BLaER1 (cell line): Measurements from ENCODE around the gene HIVEP3.

ENCODE experiments used
- H3K27ac ChIP-seq: shearing (Covaris generic); formaldehyde crosslinking; 2 replicates; pipeline ENCODE4 v1.8.1; 2022
- H3K27me3 ChIP-seq: shearing (Covaris generic); formaldehyde crosslinking; 2 replicates; pipeline ENCODE4 v1.8.1; 2022
- H3K36me3 ChIP-seq: shearing (Covaris generic); formaldehyde crosslinking; 2 replicates; pipeline ENCODE4 v1.8.1; 2022
- H3K4me1 ChIP-seq: shearing (Covaris generic); formaldehyde crosslinking; 2 replicates; pipeline ENCODE4 v1.8.1; 2022
- H3K4me2 ChIP-seq: shearing (Covaris generic); formaldehyde crosslinking; 2 replicates; pipeline ENCODE4 v1.8.1; 2022
- H3K4me3 ChIP-seq: shearing (Covaris generic); formaldehyde crosslinking; 2 replicates; pipeline ENCODE4 v1.8.1; 2022
- H3K9ac ChIP-seq: shearing (Covaris generic); formaldehyde crosslinking; 2 replicates; pipeline ENCODE4 v1.8.1; 2022
- H3K9me3 ChIP-seq: shearing (Covaris generic); formaldehyde crosslinking; 2 replicates; pipeline ENCODE4 v1.8.1; 2022
- H4K20me1 ChIP-seq: shearing (Covaris generic); formaldehyde crosslinking; 2 replicates; pipeline ENCODE4 v1.8.1; 2022
- Cebpa-rat ChIP-seq: shearing (Covaris generic); IDR thresholded peaks from 2 replicates; pipeline ENCODE4 v1.8.1; 2022

The HIVEP3 gene

GRCh38 chr1:41632781-41633575 is 285.7 kb downstream of the HIVEP3 start:
- Histone ChIP-seq H3K4me2 (peak overlapping the region; percentile 4; the same call in 1 of the 2 replicates), H4K20me1 (no peaks in the 10 kb centered on the region; the same call in 1 of the 2 replicates)

GRCh38 chr1:41631971-41632370 is 286.8 kb downstream of the HIVEP3 start:
- H3K27ac ChIP-seq, result no peak overlapping the region
- no peaks in the 10 kb centered on the region for H3K27me3 ChIP-seq
- no peak overlapping the region for H3K4me2 ChIP-seq
- H3K9ac ChIP-seq, result no peak overlapping the region
- peaks cover 9% of the 10 kb centered on the region; the same call in 1 of the 2 replicates for H3K36me3 ChIP-seq
- H4K20me1 ChIP-seq, result no peaks in the 10 kb centered on the region; the same call in 1 of the 2 replicates
- peaks cover 9% of the 10 kb centered on the region for H3K4me1 ChIP-seq
- no peaks in the 10 kb centered on the region for H3K9me3 ChIP-seq
- no peak overlapping the region for H3K4me3 ChIP-seq
- TF ChIP-seq Cebpa-rat, result no peak

More at GRCh38 chr1:41632781-41633575, 285.7 kb downstream of the HIVEP3 start:
- H3K9me3 ChIP-seq, result no peaks in the 10 kb centered on the region
- no peaks in the 10 kb centered on the region for H3K27me3 ChIP-seq
- no peak overlapping the region for H3K4me3 ChIP-seq
- H3K9ac ChIP-seq, result no peak overlapping the region
- H3K27ac ChIP-seq, result no peak overlapping the region
- H3K4me1 ChIP-seq, result peaks cover 19% of the 10 kb centered on the region
- peaks cover 7% of the 10 kb centered on the region; the same call in 1 of the 2 replicates for H3K36me3 ChIP-seq
- no peak for TF ChIP-seq Cebpa-rat

- no peak overlapping the region for H3K27ac ChIP-seq
- peaks cover 12% of the 10 kb centered on the region; the same call in 1 of the 2 replicates for H3K36me3 ChIP-seq
- no peaks in the 10 kb centered on the region for H3K27me3 ChIP-seq
- H4K20me1 ChIP-seq, result no peaks in the 10 kb centered on the region; the same call in 1 of the 2 replicates
- no peak overlapping the region for H3K4me2 ChIP-seq
- no peak for TF ChIP-seq Cebpa-rat
- peaks cover 10% of the 10 kb centered on the region; the same call in 1 of the 2 replicates for H3K4me1 ChIP-seq
- H3K9me3 ChIP-seq, result no peaks in the 10 kb centered on the region
- H3K9ac ChIP-seq, result no peak overlapping the region
- H3K4me3 ChIP-seq, result no peak overlapping the region
These were observed 287.6 kb downstream of the HIVEP3 start for GRCh38 chr1:41631154-41631553.

GRCh38 chr1:41629571-41629970 is 289.2 kb downstream of the HIVEP3 start:
- no peak overlapping the region for H3K27ac ChIP-seq
- H3K4me1 ChIP-seq, result peaks cover 13% of the 10 kb centered on the region; the same call in 1 of the 2 replicates
- H3K27me3 ChIP-seq, result no peaks in the 10 kb centered on the region
- H3K4me2 ChIP-seq, result no peak overlapping the region
- H3K9me3 ChIP-seq, result no peaks in the 10 kb centered on the region
- no peaks in the 10 kb centered on the region; the same call in 1 of the 2 replicates for H4K20me1 ChIP-seq
- H3K9ac ChIP-seq, result no peak overlapping the region
- H3K4me3 ChIP-seq, result no peak overlapping the region
- TF ChIP-seq Cebpa-rat, result no peak
- peaks cover 12% of the 10 kb centered on the region; the same call in 1 of the 2 replicates for H3K36me3 ChIP-seq

- H3K9ac ChIP-seq, result no peak overlapping the region
- no peak overlapping the region for H3K27ac ChIP-seq
These were observed 289.6 kb downstream of the HIVEP3 start for GRCh38 chr1:41629141-41629540.

GRCh38 chr1:41627491-41628280 is 291.0 kb downstream of the HIVEP3 start:
- H3K27me3 ChIP-seq, result no peaks in the 10 kb centered on the region
- no peak overlapping the region for H3K9ac ChIP-seq
- no peak for TF ChIP-seq Cebpa-rat
- H3K4me2 ChIP-seq, result no peak overlapping the region
- H3K9me3 ChIP-seq, result no peaks in the 10 kb centered on the region
- no peaks in the 10 kb centered on the region; the same call in 1 of the 2 replicates for H4K20me1 ChIP-seq
- no peak overlapping the region for H3K27ac ChIP-seq
- peaks cover 12% of the 10 kb centered on the region; the same call in 1 of the 2 replicates for H3K36me3 ChIP-seq
- peaks cover 24% of the 10 kb centered on the region for H3K4me1 ChIP-seq
- H3K4me3 ChIP-seq, result no peak overlapping the region

More at GRCh38 chr1:41629141-41629540, 289.6 kb downstream of the HIVEP3 start:
- Histone ChIP-seq H3K4me1 (peaks cover 16% of the 10 kb centered on the region), H3K9me3 (no peaks in the 10 kb centered on the region), H3K4me3 (no peak overlapping the region), H4K20me1 (no peaks in the 10 kb centered on the region; the same call in 1 of the 2 replicates), H3K27me3 (no peaks in the 10 kb centered on the region), H3K36me3 (peaks cover 12% of the 10 kb centered on the region; the same call in 1 of the 2 replicates), H3K4me2 (no peak overlapping the region)
- no peak for TF ChIP-seq Cebpa-rat

GRCh38 chr1:41626616-41627375 is 291.9 kb downstream of the HIVEP3 start:
- H3K9me3 ChIP-seq, result no peaks in the 10 kb centered on the region
- TF ChIP-seq Cebpa-rat, result no peak
- H4K20me1 ChIP-seq, result no peaks in the 10 kb centered on the region; the same call in 1 of the 2 replicates
- peaks cover 12% of the 10 kb centered on the region; the same call in 1 of the 2 replicates for H3K36me3 ChIP-seq
- H3K4me2 ChIP-seq, result no peak overlapping the region
- H3K9ac ChIP-seq, result no peak overlapping the region
- no peak overlapping the region for H3K4me3 ChIP-seq
- H3K27ac ChIP-seq, result no peak overlapping the region
- peaks cover 33% of the 10 kb centered on the region for H3K4me1 ChIP-seq
- no peaks in the 10 kb centered on the region for H3K27me3 ChIP-seq

- Histone ChIP-seq H3K4me2 (no peak overlapping the region; the same call in 1 of the 2 replicates), H4K20me1 (no peaks in the 10 kb centered on the region; the same call in 1 of the 2 replicates), H3K36me3 (peaks cover 12% of the 10 kb centered on the region; the same call in 1 of the 2 replicates), H3K9ac (no peak overlapping the region), H3K9me3 (no peaks in the 10 kb centered on the region), H3K4me1 (peaks cover 36% of the 10 kb centered on the region), H3K4me3 (no peak overlapping the region), H3K27me3 (no peaks in the 10 kb centered on the region), H3K27ac (no peak overlapping the region)
- TF ChIP-seq Cebpa-rat, result no peak
These were observed 292.6 kb downstream of the HIVEP3 start for GRCh38 chr1:41626146-41626545.

GRCh38 chr1:41623736-41624135 is 295.0 kb downstream of the HIVEP3 start:
- peak overlapping the region; percentile 63 for H3K9ac ChIP-seq
- H3K4me3 ChIP-seq, result no peak overlapping the region
- peak overlapping the region; percentile 80 for H3K4me2 ChIP-seq
- TF ChIP-seq Cebpa-rat, result no peak
- no peaks in the 10 kb centered on the region for H3K9me3 ChIP-seq
- H4K20me1 ChIP-seq, result no peaks in the 10 kb centered on the region
- peaks cover 45% of the 10 kb centered on the region for H3K4me1 ChIP-seq
- H3K27ac ChIP-seq, result peak overlapping the region; percentile 56; the same call in 1 of the 2 replicates
- no peaks in the 10 kb centered on the region for H3K27me3 ChIP-seq
- peaks cover 12% of the 10 kb centered on the region; the same call in 1 of the 2 replicates for H3K36me3 ChIP-seq
